GM18498 (cell line): ENCODE data around the gene CAPN12.

ENCODE experiments used
- ATAC-seq: cut with Tn5 transposase; IDR thresholded peaks from one replicate; pipeline ENCODE4 v1.9.1; 2021; ENCODE audit warnings: mild to moderate bottlenecking, moderate library complexity; ENCODE audit not compliant: unreplicated experiment

The CAPN12 gene

DNA sequence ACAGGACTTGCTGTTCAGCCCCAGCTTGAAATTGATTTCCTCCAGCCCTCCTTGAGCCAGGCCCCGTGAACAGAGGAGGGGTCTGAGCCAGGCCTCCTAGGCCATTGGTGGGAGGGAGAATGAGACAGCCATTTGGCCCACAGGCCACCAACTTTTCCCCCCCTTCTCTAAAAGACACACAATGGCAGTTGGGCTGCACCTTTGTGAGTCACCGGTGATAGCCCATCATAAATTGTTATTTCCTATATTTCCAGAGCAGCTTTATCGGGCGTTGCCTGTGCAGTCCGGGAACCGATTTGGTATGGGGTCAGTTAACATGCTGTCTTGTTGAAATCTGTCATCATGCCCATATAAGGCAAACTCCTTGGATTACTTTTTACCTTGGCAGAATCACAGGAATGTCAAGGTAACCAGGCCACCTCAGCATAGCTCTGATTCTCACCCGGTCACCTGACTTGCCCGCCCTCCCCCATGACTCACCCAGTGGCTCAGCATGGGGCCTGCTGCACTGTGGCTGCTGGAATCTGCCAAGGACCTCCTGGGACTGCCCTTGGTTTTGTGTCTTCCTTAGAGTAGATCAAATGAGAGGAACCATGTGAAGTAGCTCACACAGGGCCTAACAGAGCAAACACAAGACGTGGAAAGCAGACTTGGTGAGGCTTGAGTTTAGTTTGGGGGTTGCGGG, 60.7 kb downstream of the CAPN12 start:
- ATAC-seq, result no peak

DNA sequence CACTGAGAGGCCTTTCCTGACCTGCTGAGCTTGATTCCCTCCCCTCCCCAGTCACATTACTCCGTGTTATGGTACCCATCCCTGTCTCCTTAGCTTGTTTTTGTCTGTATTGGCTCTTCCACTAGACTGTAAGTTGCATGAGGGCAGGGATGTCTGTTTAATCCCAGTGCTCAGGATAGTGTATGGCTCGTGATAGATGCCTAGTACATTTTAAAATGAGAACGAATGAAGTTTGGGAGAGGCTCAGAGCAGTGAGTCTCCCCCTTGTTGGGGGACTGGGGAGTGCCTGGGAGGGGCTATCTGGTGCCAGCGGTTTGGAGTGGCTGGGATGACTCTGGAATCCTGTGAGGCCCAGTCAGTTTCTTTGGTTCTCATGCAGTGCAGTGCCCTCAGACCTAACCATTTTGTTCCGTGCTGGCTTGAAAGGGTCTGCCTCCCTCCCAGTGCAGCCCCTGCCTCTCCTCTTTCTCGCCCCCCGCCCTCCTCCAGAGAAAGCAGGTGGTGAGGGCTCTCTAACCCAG, 61.3 kb downstream of the CAPN12 start:
- no peak for ATAC-seq

DNA sequence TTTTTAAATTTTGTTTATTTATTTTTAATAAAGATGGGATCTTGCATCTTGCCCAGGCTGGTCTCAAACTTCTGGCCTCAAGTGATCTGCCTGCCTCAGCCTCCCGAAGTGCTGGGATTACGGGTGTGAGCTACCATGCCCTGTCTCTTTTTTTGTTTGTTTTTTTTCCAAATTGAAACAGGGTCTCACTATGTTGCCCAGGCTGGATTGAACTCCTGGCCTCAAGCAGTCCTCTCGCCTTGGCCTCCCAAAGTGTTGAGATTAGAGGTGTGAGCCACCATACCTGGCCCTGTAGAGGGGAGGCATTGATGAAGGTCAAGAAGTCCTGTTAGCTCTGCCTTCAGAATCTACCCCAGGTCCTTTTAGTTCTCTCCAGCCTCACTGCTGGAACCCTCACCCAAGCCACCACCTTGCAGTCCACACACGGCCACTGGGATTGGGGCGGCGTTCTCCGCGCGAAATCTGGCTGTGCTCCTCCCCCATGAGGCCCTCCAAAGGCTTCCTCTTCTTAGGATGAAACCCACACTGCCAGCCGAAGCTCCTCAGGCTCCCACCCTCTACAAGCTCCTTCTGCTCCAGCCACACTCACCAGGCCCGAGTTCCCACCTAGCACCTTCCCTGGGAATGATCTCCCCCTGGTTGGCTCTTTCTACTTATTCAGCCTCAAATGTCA, 61.9 kb downstream of the CAPN12 start:
- ATAC-seq, result no peak
